Tibial nerve (tissue), 4 donors: ENCODE data around the gene SLC48A1. TPM values are rescaled to one million over a fixed set of nuclear protein-coding genes. Genes with fewer than 3 reads are reported as not detected.

Experiments
- DNase-seq, 2 donors: peaks; one replicate each; pipeline ENCODE4 v3.0.0-alpha.2; 2019; ENCODE audit warnings: low spot score in 2 of 2
- H3K27ac ChIP-seq, 4 donors: fragments of 200-600 bp; sonication (generic) in 3 of 4; one replicate each; pipeline ENCODE4 v1.5.1; 2017 to 2019; ENCODE audit warnings: mild to moderate bottlenecking in 1 of 4
- H3K27me3 ChIP-seq, 2 donors: fragments of 200-600 bp; sonication (generic) in 1 of 2; one replicate each; pipeline versions ENCODE4 v1.5.1 to v1.6.0; 2017 to 2019
- H3K36me3 ChIP-seq, 3 donors: fragments of 200-600 bp; sonication (generic); one replicate each; pipeline ENCODE4 v1.5.1; 2018 to 2019
- H3K4me1 ChIP-seq, 4 donors: fragments of 200-600 bp; sonication (generic) in 3 of 4; one replicate each; pipeline ENCODE4 v1.5.1; 2017 to 2019
- H3K4me3 ChIP-seq, 4 donors: fragments of 200-600 bp; sonication (generic) in 3 of 4; one replicate each; pipeline ENCODE4 v1.5.1; 2017 to 2019; ENCODE audit warnings: mild to moderate bottlenecking in 1 of 4, moderate library complexity in 1 of 4
- H3K9me3 ChIP-seq, 4 donors: fragments of 200-600 bp; sonication (generic) in 3 of 4; one replicate each; pipeline ENCODE4 v1.5.1; 2017 to 2019
- EP300 ChIP-seq, 2 donors: sonication (generic); formaldehyde crosslinking; IDR thresholded peaks; one replicate each; pipeline ENCODE4 v1.6.1; 2017; ENCODE audit warnings: antibody characterized with exemption in 2 of 2, mild to moderate bottlenecking in 1 of 2
- POLR2A ChIP-seq, 2 donors: fragments of 450-650 bp; IDR thresholded peaks; one replicate each; pipeline ENCODE4 v1.6.1; 2017; ENCODE audit warnings: antibody characterized with exemption in 2 of 2, mild to moderate bottlenecking in 2 of 2, moderate library complexity in 2 of 2
- WGBS, 2 donors: methylation state at CpG; one replicate each; pipeline ENCODE4 v1.1.5; 2018; 5-methylcytosine and 5-hydroxymethylcytosine counted together
- total RNA-seq, 4 donors: library from RNA; depleted of rRNA; stranded (reverse); fragments of >200 nt; gene quantifications; one replicate each; pipeline ENCODE4 v1.1.0, GENCODE V29; 2016
- TF ChIP-seq, protein P1 (sequence below), 5 experiments: fragments of 200-600 bp in 3 of 5; fragments of 450-650 bp in 2 of 5; sonication (generic) in 3 of 5; IDR thresholded peaks; one replicate each; pipeline ENCODE4 v1.5.1; 2016 to 2019; ENCODE audit warnings: antibody characterized with exemption in 5 of 5, mild to moderate bottlenecking in 3 of 5, moderate library complexity in 2 of 5

Gene SLC48A1
- total RNA-seq, 4 donors from 2014 or later: 24.6 to 37.9 (median 33.8) TPM

- Histone ChIP-seq H3K4me1 (peaks cover 0 to 30% (median 23%) of the 10 kb centered on the region in 4 donors), H3K27ac (peak overlapping the region in 1 of 4 donors; percentile 10), H3K27me3 (no peaks in the 10 kb centered on the region), H3K4me3 (no peak overlapping the region), H3K36me3 (peaks cover 14 to 85% (median 37%) of the 10 kb centered on the region in 3 donors), H3K9me3 (no peaks in the 10 kb centered on the region)
- no peak for DNase-seq
- TF ChIP-seq, protein P1, sequence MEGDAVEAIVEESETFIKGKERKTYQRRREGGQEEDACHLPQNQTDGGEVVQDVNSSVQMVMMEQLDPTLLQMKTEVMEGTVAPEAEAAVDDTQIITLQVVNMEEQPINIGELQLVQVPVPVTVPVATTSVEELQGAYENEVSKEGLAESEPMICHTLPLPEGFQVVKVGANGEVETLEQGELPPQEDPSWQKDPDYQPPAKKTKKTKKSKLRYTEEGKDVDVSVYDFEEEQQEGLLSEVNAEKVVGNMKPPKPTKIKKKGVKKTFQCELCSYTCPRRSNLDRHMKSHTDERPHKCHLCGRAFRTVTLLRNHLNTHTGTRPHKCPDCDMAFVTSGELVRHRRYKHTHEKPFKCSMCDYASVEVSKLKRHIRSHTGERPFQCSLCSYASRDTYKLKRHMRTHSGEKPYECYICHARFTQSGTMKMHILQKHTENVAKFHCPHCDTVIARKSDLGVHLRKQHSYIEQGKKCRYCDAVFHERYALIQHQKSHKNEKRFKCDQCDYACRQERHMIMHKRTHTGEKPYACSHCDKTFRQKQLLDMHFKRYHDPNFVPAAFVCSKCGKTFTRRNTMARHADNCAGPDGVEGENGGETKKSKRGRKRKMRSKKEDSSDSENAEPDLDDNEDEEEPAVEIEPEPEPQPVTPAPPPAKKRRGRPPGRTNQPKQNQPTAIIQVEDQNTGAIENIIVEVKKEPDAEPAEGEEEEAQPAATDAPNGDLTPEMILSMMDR (IDR thresholded peaks at IDR 0.05): no peak
- TF ChIP-seq EP300 (IDR thresholded peaks at IDR 0.05) (no peak), POLR2A (IDR thresholded peaks at IDR 0.05) (no peak)
- 87 to 89% methylated on average over 15 to 22 of the region's 22 CpGs for WGBS, 2 donors
Observed at GRCh38 chr12:47795814-47796411, 22.9 kb downstream of the SLC48A1 start.

- Histone ChIP-seq H3K27ac (peak overlapping the region in 2 of 4 donors; percentile 14 to 85), H3K4me3 (no peak overlapping the region), H3K9me3 (no peaks in the 10 kb centered on the region), H3K27me3 (no peaks in the 10 kb centered on the region), H3K36me3 (peaks cover 11 to 70% (median 28%) of the 10 kb centered on the region in 3 donors), H3K4me1 (peaks cover 3 to 46% (median 38%) of the 10 kb centered on the region in 4 donors)
- 69 to 73% methylated on average over 10 of the region's 10 CpGs for WGBS, 2 donors
- no peak for DNase-seq
- TF ChIP-seq, protein P1 (IDR thresholded peaks at IDR 0.05): peak in 3 of 5 experiments; percentile 6 to 32 (median 19)
- no peak for TF ChIP-seq EP300 (IDR thresholded peaks at IDR 0.05)
Observed at GRCh38 chr12:47797441-47797840, 24.4 kb downstream of the SLC48A1 start.

- Histone ChIP-seq H3K36me3 (peaks cover 6 to 60% (median 28%) of the 10 kb centered on the region in 3 donors), H3K4me1 (peaks cover 3 to 56% (median 48%) of the 10 kb centered on the region in 4 donors), H3K27ac (peak overlapping the region in 3 of 4 donors; percentile 52 to 98 (median 85)), H3K4me3 (no peak overlapping the region), H3K27me3 (no peaks in the 10 kb centered on the region), H3K9me3 (no peaks in the 10 kb centered on the region)
- DNase-seq: no peak
- TF ChIP-seq POLR2A (IDR thresholded peaks at IDR 0.05) (no peak), EP300 (IDR thresholded peaks at IDR 0.05) (no peak)
- TF ChIP-seq, protein P1 (IDR thresholded peaks at IDR 0.05): no peak
- 88% methylated on average over 11 to 13 of the region's 17 CpGs for WGBS, 2 donors
Observed at GRCh38 chr12:47798382-47798948, 25.4 kb downstream of the SLC48A1 start.

- peak overlapping the region in 3 of 4 donors; percentile 52 to 98 (median 85) for H3K27ac ChIP-seq
- peaks cover 6 to 54% (median 23%) of the 10 kb centered on the region in 3 donors for H3K36me3 ChIP-seq
Observed at GRCh38 chr12:47799357-47799955, 26.4 kb downstream of the SLC48A1 start.

More at GRCh38 chr12:47799357-47799955, 26.4 kb downstream of the SLC48A1 start:
- WGBS, 2 donors: 29 to 42% methylated on average over 5 of the region's 7 CpGs
- Histone ChIP-seq H3K27me3 (no peaks in the 10 kb centered on the region), H3K9me3 (no peaks in the 10 kb centered on the region), H3K4me3 (no peak overlapping the region), H3K4me1 (peaks cover 7 to 66% (median 58%) of the 10 kb centered on the region in 4 donors)
- no peak for DNase-seq
- TF ChIP-seq, protein P1 (IDR thresholded peaks at IDR 0.05): no peak
- TF ChIP-seq EP300 (IDR thresholded peaks at IDR 0.05) (peak in 1 of 2 donors; percentile 35), POLR2A (IDR thresholded peaks at IDR 0.05) (no peak)
